Stimulated activated CD4-positive, alpha-beta T cell treated with anti-CD3 and anti-CD28 coated beads, Interleukin-4, amount 100 ng/mL, for 24 hours (primary cell): ENCODE data around the gene HIVEP2.

Source experiments
- DNase-seq: peaks from one replicate; pipeline ENCODE4 v3.0.0-alpha.2; 2020

The HIVEP2 gene

GRCh38 chr6:142945446-142946180 lies 637 bp upstream of the HIVEP2 start:
- DNase-seq = peak; percentile 62

GRCh38 chr6:142944124-142945048 lies 590 bp downstream of the HIVEP2 start:
- DNase-seq = peak; percentile 93

- DNase-seq = peak; percentile 41
Observed at GRCh38 chr6:142943711-142944123, 1.3 kb downstream of the HIVEP2 start.

- no peak for DNase-seq
Observed at GRCh38 chr6:142942805-142943227, 2.2 kb downstream of the HIVEP2 start.

GRCh38 chr6:142942238-142942637 lies 2.7 kb downstream of the HIVEP2 start:
- DNase-seq = no peak

GRCh38 chr6:142941018-142941417 lies 4.0 kb downstream of the HIVEP2 start:
- DNase-seq = no peak

- DNase-seq = no peak
Observed at GRCh38 chr6:142940487-142940886, 4.5 kb downstream of the HIVEP2 start.

- DNase-seq = no peak
Observed at GRCh38 chr6:142938510-142938909, 6.5 kb downstream of the HIVEP2 start.

GRCh38 chr6:142937986-142938385 lies 7.0 kb downstream of the HIVEP2 start:
- DNase-seq = no peak

- peak; percentile 33 for DNase-seq
Observed at GRCh38 chr6:142935553-142936517, 9.1 kb downstream of the HIVEP2 start.

- DNase-seq = no peak
Observed at GRCh38 chr6:142934599-142934998, 10.4 kb downstream of the HIVEP2 start.

GRCh38 chr6:142934106-142934505 lies 10.9 kb downstream of the HIVEP2 start:
- no peak for DNase-seq

GRCh38 chr6:142933701-142934100 lies 11.3 kb downstream of the HIVEP2 start:
- no peak for DNase-seq

GRCh38 chr6:142932889-142933288 lies 12.1 kb downstream of the HIVEP2 start:
- DNase-seq = no peak

GRCh38 chr6:142929751-142930358 lies 15.1 kb downstream of the HIVEP2 start:
- no peak for DNase-seq

- DNase-seq = no peak
Observed at GRCh38 chr6:142927904-142928303, 17.1 kb downstream of the HIVEP2 start.

- DNase-seq = no peak
Observed at GRCh38 chr6:142927271-142927580, 17.8 kb downstream of the HIVEP2 start.

- peak; percentile 71 for DNase-seq
Observed at GRCh38 chr6:142926494-142927270, 18.3 kb downstream of the HIVEP2 start.

- no peak for DNase-seq
Observed at GRCh38 chr6:142926177-142926493, 18.8 kb downstream of the HIVEP2 start.

- no peak for DNase-seq
Observed at GRCh38 chr6:142925575-142926110, 19.3 kb downstream of the HIVEP2 start.

- no peak for DNase-seq
Observed at GRCh38 chr6:142918339-142919042, 26.5 kb downstream of the HIVEP2 start.
